ENCODE results near the gene FBXO7.

DNA sequence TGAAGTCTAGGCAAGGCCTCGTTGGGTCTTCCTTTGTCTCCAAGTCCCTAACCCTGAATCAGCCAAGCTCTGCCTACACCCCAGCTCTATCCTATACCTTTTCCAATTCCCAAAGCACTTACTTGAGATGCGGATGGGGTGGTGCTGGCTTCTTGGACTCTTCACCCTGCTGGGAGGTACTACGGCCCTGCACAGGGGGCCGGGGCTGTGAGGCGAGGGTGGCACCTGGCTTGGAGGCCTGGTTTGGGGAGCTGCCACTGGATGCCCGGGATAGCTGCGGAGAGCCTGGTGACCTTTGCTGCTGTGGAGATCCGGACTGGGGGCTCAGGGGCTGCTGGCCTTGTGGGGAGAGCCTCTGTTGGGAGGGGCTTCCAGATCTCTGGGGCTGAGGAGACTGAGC is 43.3 kb downstream of the FBXO7 start:
- TF ChIP-seq POLR2A (IDR thresholded peaks at IDR 0.05; ENCODE audit: low read length) = no peak
- TF ChIP-seq GATA1 (IDR thresholded peaks at IDR 0.05; ENCODE audit: low read depth, low read length) = no peak

Measured in erythroblast (primary cell).